ENCODE data around the gene KRT10.

GRCh38 chr17:40782450-40782849, 40.0 kb downstream of the KRT10 start, which contains the start of gene KRT27:
- TF ChIP-seq CTCF (IDR thresholded peaks at IDR 0.05 in 2 of 3, conservative IDR thresholded peaks at IDR 0.05 in 1 of 3; ENCODE audit: borderline replicate concordance in 1 of 3, insufficient read depth in 1 of 3, low read depth in 2 of 3, low read length in 2 of 3) (no peak), POLR2AphosphoS5 (IDR thresholded peaks at IDR 0.05; ENCODE audit: low read depth, low read length) (no peak), EGR1 (IDR thresholded peaks at IDR 0.05; ENCODE audit: low read depth) (no peak), EZH2 (IDR thresholded peaks at IDR 0.05) (no peak), ZBTB33 (IDR thresholded peaks at IDR 0.05; ENCODE audit: extremely low read depth, insufficient replicate concordance, low read length) (no peak), JUND (IDR thresholded peaks at IDR 0.05) (no peak), EZH2phosphoT487 (IDR thresholded peaks at IDR 0.05; ENCODE audit: borderline replicate concordance) (no peak), SIN3A (IDR thresholded peaks at IDR 0.05; ENCODE audit: low read depth) (no peak), TCF7L2 (IDR thresholded peaks at IDR 0.05; ENCODE audit: borderline replicate concordance, extremely low read depth, insufficient read depth, insufficient read length) (no peak), POLR2A (IDR thresholded peaks at IDR 0.05; ENCODE audit: borderline replicate concordance, extremely low read depth, insufficient read depth, insufficient read length) (no peak), YY1 (IDR thresholded peaks at IDR 0.05; ENCODE audit: extremely low read depth, insufficient replicate concordance, low read depth, low read length) (no peak), RAD21 (IDR thresholded peaks at IDR 0.05; ENCODE audit: low read depth) (no peak), ZNF274 (IDR thresholded peaks at IDR 0.05; ENCODE audit: low read depth, low read length) (no peak), MAX (IDR thresholded peaks at IDR 0.05) (no peak)
